ENCODE data around the gene PSD4.

The PSD4 gene

DNA sequence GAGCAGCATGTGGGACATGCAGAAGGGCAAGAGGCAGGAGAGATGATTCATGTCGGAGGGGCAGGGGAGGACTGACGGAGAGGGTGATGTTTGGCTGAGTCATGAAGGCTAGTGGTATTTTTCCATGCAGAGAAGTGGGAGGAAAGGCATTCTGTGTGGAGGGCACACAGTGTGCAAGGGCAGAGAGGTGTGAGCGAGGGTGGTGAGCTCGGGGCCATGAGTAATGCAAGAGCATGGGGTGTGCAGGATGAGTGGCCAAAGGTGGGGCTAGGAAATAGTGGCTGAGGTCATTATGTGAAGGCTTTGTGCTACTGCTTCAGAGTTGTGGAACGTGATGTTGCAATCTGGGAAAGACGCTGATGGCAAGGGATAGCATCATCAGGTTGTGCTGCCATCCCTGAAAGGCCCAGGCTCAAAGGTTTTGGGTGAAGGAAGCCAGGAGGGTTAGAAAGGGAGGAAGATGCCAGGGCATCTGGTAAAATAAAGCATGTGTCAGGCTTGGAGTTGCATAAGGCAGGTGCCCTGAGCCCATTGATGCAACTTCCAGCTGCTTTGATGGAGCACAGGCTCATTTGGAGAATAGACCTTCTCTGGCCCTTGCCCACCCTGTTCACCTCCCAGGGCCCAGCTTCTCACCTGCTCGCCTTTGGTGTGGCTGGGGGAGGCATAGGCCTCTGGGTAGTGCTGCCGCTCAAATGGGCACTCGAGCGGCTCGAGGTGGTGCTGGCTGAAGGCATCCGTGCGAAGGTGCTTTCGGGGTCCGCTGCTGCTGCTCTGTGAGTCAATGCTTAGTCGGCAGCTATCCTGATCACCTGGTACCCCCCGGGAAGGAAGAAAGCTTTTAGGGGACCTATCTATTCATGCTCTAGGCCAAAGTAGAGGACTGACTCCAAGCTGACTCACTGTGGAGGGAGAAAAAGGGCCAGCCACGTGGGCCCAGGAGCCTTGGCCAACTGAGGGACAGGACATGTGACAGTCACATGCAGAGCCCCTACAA lies 67.4 kb downstream of the PSD4 start:
- DNase-seq, result peak; percentile 91 to 100

DNA sequence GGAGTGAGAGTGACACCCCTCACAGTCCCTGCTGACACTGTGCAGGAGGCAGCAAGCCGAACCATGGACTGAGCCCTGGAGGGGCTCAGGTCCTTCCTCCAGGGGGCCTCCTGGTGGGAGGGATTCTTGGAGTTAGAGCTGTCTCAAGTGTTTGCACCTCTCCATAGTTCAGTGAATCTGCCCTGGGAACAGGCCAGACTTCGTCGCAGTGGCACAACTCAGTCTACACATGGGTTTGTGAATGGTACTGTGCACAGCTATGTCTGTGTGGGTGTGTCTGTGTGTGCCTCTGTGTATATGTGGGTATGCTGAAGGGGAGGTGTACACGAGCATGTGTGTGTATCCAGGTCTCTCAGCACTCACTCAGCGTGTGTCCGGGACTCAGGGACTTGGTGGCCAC lies 68.6 kb downstream of the PSD4 start:
- no peak for DNase-seq

GRCh38 chr2:113245276-113245711 lies 71.5 kb downstream of the PSD4 start:
- DNase-seq, result no peak

DNA sequence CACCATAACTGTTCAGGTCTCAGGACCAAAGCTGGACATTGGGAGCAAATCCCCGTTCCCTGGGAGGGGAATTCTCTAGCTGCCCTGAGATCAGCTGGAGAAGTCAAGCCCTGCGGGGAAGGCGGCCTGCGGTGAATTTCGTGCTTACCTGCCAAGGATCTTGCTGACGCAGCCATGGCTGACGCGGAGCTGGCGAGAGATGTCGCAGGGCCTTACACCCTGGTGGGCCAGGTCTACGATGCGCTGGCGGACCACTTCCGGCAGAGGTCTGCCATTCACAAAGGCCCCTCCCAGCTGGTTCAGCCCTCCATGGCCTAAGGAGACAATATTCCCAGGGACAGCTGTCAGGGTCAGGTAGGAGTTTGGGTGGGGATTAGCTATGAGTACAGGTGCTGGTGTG lies 72.8 kb downstream of the PSD4 start:
- DNase-seq, result no peak

GRCh38 chr2:113248997-113249770 lies 75.4 kb downstream of the PSD4 start:
- DNase-seq, result peak; percentile 55 to 88

GRCh38 chr2:113251118-113251517 lies 77.3 kb downstream of the PSD4 start:
- no peak for DNase-seq

DNA sequence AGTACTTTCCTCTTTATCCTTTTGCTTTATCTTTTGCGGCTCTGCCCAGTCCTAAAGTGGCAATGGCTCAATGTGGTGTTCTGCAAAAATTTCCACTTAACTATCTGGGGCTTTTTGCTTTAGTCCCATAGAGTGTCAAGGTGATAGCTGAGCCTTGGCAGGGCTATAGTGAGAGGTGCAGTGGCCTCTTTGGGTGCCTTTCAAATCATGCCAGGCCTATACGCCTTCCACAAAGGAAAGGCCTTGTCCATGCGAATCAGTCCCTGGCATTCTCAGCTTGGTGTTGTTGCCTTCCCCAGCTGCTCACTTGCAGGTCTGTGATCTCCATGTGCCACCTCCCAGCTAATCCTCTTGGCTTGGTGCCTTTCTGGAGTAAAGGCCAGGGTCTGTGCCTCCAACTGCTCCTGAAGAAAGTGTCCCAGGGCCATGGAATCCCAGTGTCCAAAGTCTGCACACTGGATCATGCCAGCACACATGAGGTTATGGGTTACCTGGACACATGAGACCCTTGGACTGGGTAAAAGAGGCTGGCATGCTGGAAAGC lies 78.3 kb downstream of the PSD4 start:
- DNase-seq, result no peak

GRCh38 chr2:113253453-113253852 lies 79.7 kb downstream of the PSD4 start:
- no peak for DNase-seq

DNA sequence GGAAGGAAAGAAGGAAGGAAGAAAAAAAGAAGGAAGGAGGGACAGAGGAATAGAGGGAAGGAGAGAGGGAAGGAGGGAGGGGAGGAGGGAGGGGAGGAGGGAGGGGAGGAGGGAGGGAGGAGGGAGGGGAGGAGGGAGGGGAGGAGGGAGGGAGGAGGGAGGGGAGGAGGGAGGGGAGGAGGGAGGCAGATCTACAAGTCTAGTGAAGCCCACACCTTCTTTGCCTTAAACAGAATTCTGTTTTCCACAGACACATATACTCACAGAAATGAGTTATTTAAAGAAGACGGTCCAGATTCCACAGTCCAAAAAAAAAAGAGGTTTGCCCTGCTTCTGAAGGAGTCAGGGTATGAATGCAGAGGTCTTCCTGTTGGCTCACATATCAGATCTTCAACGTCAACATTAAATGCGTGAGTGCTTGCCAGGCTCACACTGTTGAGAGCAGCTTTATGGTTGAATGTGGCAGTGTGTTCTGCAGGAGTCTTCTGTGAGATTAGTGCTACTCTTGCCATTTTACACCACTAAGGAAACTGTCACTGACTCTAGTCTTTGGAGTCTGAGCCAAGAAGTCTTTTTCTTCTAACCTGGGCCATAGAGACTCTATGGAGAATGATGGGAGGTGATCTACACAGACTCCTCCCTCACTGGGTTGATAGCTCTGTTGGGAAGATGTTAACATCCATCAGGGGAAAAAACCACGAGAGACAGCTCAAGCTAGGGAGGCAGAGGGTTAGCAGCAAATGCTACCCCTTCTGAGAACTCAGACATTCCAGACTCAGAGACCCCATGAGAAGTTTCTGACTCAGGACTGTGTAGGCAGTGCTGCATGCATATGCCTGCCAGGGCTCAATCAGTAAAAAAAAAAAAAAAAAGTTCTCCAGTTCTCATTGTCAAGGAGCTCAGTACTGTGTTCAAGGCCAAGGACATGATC lies 81.6 kb downstream of the PSD4 start:
- DNase-seq, result no peak

DNA sequence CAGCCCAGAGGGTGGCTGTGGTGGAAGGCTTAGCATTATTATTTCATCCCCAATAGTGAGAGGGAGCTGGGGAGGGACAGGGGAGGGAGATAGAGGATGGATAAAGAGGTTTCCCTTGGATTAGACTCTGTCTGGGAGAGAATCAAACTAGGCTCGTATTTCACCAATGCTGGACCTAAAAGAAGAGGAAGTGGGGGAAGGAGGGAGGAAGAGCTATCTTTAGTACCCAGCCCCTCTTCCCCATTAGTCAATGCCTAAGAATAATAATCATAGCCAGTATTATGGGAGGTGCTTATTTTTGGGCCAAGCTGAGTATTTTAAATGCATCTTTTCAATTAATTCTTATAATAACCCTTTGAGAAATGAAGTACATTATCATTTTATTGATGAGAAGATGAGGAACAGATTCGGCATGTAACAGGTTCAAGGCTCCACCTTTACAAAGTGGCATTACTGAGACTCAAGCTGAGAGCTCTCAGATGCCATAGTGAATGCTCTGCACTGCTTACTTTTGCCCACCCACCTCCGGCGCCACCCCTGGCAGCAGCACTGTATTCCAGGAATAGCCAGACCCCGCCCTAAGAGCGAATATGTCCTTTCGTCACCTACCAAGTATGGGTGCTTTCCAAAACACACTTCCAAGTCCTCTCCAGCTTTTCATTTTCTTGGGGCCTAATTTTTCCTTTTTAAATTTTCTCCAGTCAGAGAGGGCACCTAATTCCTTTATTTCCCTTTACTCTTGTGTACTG lies 83.9 kb downstream of the PSD4 start:
- DNase-seq, result peak; percentile 49 to 57

GRCh38 chr2:113258471-113259147 lies 84.8 kb downstream of the PSD4 start:
- DNase-seq, result no peak

Measured in inflammatory macrophage treated with lipopolysaccharide for 1 hour (primary cell).